Activated gamma-delta T cell treated with anti-CD3 and anti-CD28 coated beads, Interleukin-2, amount 50 U/mL, for 16 hours (primary cell): ENCODE data around the gene TPPP.
"Not testable (repeated sequence)": the region's sequence is repeated elsewhere in the genome, so short reads cannot be mapped to it uniquely, and the experiment has no call there.

Source experiments
- DNase-seq: peaks from one replicate; pipeline ENCODE4 v3.0.0-alpha.2; 2020; ENCODE audit warnings: low read depth

The TPPP gene

GRCh38 chr5:694042-694431 lies 885 bp upstream of the TPPP start:
- not testable (repeated sequence) for DNase-seq

GRCh38 chr5:692529-693041 lies 567 bp downstream of the TPPP start:
- DNase-seq = not testable (repeated sequence)

- no peak for DNase-seq
Measured at GRCh38 chr5:691817-692528, 1.2 kb downstream of the TPPP start.

GRCh38 chr5:691049-691448 lies 2.1 kb downstream of the TPPP start:
- not testable (repeated sequence) for DNase-seq

- not testable (repeated sequence) for DNase-seq
Measured at GRCh38 chr5:690293-690692, 2.9 kb downstream of the TPPP start.

GRCh38 chr5:688348-689010 lies 4.7 kb downstream of the TPPP start:
- not testable (repeated sequence) for DNase-seq

GRCh38 chr5:686936-687335 lies 6.2 kb downstream of the TPPP start:
- not testable (repeated sequence) for DNase-seq

- not testable (repeated sequence) for DNase-seq
Measured at GRCh38 chr5:686172-686523, 7.0 kb downstream of the TPPP start.

- DNase-seq = no peak
Measured at GRCh38 chr5:685262-686171, 7.6 kb downstream of the TPPP start.

GRCh38 chr5:684751-685216 lies 8.4 kb downstream of the TPPP start:
- DNase-seq = no peak

- DNase-seq = no peak
Measured at GRCh38 chr5:683551-684481, 9.3 kb downstream of the TPPP start.

GRCh38 chr5:682651-683358 lies 10.3 kb downstream of the TPPP start:
- DNase-seq = not testable (repeated sequence)

- not testable (repeated sequence) for DNase-seq
Measured at GRCh38 chr5:682216-682615, 10.9 kb downstream of the TPPP start.

GRCh38 chr5:681317-682191 lies 11.6 kb downstream of the TPPP start:
- DNase-seq = not testable (repeated sequence)

- not testable (repeated sequence) for DNase-seq
Measured at GRCh38 chr5:680836-681235, 12.3 kb downstream of the TPPP start.

GRCh38 chr5:680118-680795 lies 12.9 kb downstream of the TPPP start:
- DNase-seq = not testable (repeated sequence)

GRCh38 chr5:679166-679895 lies 13.8 kb downstream of the TPPP start:
- not testable (repeated sequence) for DNase-seq

- DNase-seq = not testable (repeated sequence)
Measured at GRCh38 chr5:678521-678920, 14.6 kb downstream of the TPPP start.
